ENCODE data around the gene TOMM5. TPM values are rescaled to one million over a fixed set of nuclear protein-coding genes. Genes with fewer than 3 reads are reported as not detected.
"Not testable (repeated sequence)": the region's sequence is repeated elsewhere in the genome, so short reads cannot be mapped to it uniquely, and the experiment has no call there.

Gene TOMM5
- total RNA-seq, 2 donors from 2014 or later, result 93.0 to 136 TPM

DNA sequence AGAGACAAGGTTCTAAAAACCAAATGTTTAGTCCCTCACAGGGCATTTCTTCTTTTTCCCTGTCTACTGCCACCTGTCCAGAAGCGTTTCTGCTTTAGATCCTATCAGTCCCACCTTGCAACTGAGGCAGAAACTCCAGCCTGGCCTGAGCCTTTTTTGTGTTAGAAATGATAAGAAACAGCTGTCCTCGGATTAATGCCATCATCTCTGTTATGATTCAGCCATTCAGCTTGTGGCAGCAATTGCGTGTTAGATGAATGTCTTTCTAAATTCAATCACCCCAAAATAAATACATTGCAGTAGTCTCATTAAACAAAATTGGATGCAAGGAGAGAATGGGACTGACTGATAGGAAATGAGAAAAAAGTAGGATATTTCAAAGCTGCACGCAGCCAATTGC, 30.1 kb upstream of the TOMM5 start:
- Mint-ChIP-seq H3K4me1 (ENCODE audit: low read depth in 2 of 2) (no peaks in the 10 kb centered on the region), H3K27ac (no peak overlapping the region), H3K27me3 (peaks cover 10% of the 10 kb centered on the region in 2 donors), H3K9me3 (no peaks in the 10 kb centered on the region), H3K4me3 (no peak overlapping the region), H3K36me3 (no peaks in the 10 kb centered on the region)
- DNase-seq (ENCODE audit: low spot score), result no peak
- ATAC-seq, result no peak

DNA sequence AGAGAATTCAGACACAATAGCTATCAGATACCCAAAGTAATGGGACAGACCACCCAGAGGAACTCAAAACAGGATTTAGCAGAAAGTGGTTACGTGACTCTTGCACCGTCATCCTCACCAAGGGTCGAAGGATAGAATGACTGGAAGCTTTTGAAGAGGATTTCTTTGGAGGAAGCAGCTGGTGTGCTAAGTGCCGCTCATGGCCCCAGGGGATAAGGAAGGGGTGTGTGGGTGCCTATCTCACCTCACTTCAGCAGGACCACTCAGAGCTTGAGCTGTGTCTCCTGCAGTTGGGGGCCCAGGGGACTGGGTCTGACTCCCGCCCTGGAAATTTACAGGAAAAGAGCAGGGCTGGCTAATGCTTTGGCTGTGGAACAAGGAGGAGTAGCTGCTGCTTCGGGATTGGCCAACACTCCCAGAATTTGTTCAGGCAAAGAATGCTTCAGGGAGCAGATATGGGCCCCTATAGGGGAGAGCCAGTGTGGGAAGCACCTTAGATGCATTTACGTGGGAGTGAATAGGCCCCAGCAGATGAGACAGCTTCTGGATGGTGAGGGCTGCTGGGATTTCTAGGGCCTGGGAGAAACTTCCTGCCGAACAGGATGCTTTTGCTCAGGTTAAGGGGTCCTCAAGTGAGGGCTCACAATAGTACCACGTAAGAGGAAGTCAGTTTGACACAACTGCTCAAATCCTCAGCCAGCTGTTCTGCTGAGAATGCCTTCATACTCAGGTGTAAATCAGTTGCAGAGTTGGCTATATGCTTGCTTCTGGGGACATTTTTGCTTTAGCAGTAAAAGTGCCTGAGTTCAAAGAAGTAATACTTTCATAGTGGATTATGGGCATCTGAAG, 29.1 kb upstream of the TOMM5 start:
- Mint-ChIP-seq H3K4me3 (no peak overlapping the region), H3K27ac (no peak overlapping the region), H3K27me3 (peaks cover 7 to 10% of the 10 kb centered on the region in 2 donors), H3K36me3 (no peaks in the 10 kb centered on the region), H3K9me3 (no peaks in the 10 kb centered on the region), H3K4me1 (ENCODE audit: low read depth in 2 of 2) (no peaks in the 10 kb centered on the region)
- ATAC-seq (peak in 1 of 2 donors; percentile 28), DNase-seq (ENCODE audit: low spot score) (no peak)

DNA sequence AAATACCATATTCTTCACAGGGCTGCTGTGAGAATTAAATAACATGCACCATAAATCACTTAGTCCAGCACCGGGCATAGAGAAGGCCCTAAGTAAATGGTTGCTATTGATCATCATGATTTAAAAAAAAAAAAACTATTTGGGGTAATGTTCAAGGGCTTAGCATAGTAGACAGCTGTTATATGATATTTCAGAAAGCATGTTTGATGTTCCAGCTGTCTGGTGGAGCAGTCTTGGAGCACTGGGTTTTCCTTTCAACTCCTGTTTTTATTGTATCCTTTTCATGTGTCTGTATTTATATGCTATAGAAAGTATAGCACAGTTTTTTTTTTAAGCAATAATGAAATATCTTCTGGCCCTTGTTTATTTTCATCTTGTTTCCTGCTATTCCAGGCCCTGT, 28.0 kb upstream of the TOMM5 start:
- Mint-ChIP-seq H3K9me3 (no peaks in the 10 kb centered on the region), H3K27me3 (peaks cover 7 to 10% of the 10 kb centered on the region in 2 donors), H3K4me1 (ENCODE audit: low read depth in 2 of 2) (no peaks in the 10 kb centered on the region), H3K27ac (no peak overlapping the region), H3K4me3 (no peak overlapping the region), H3K36me3 (no peaks in the 10 kb centered on the region)
- ATAC-seq (no peak), DNase-seq (ENCODE audit: low spot score) (no peak)

DNA sequence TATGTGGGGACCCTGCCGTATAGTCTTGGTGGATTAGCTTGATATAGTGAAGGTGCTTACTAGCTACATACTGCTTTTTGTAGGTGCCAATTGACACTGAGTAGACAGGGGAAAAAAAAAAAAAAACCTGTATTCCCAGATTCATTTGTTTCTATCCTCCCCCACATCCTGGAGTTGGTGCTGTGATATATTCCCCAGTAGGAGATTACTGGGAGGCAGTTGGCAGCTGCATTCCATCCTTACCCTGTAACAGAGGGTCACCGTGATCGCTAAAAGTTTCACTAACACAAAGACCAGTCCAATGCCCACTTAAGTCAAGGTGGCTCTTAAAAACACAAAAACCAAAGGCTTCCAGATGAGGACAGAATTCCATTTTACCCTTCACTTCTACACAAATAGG, 27.4 kb upstream of the TOMM5 start:
- H3K27me3 Mint-ChIP-seq, result peaks cover 7 to 10% of the 10 kb centered on the region in 2 donors
- no peak overlapping the region for H3K27ac Mint-ChIP-seq
- DNase-seq (ENCODE audit: low spot score) (no peak), ATAC-seq (no peak)
- H3K36me3 Mint-ChIP-seq, result no peaks in the 10 kb centered on the region
- H3K9me3 Mint-ChIP-seq, result no peaks in the 10 kb centered on the region
- no peaks in the 10 kb centered on the region for H3K4me1 Mint-ChIP-seq (ENCODE audit: low read depth in 2 of 2)
- H3K4me3 Mint-ChIP-seq, result no peak overlapping the region

DNA sequence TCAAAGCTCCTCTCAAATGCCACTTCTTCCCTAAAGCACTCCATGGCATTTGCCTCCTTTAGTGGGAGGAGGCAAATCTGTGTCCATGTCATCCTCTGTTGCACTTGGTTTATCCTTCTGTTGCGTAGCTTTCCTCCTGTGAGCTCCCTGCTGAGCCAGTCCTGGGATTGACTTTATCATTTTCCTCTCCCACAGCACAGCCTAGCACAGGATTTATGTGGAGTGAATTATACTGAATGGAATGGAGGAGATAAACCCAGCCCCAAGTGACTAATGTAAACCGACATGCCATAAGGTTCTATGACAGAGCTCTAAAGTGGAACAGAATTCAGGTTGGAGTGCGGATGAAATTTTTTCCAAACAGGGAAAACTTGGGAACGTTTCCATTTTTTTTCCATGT, 26.4 kb upstream of the TOMM5 start:
- Mint-ChIP-seq H3K27me3 (peaks cover 10 to 15% of the 10 kb centered on the region in 2 donors), H3K36me3 (no peaks in the 10 kb centered on the region), H3K4me1 (ENCODE audit: low read depth in 2 of 2) (no peaks in the 10 kb centered on the region), H3K27ac (no peak overlapping the region), H3K9me3 (no peaks in the 10 kb centered on the region), H3K4me3 (no peak overlapping the region)
- ATAC-seq (no peak), DNase-seq (ENCODE audit: low spot score) (no peak)

DNA sequence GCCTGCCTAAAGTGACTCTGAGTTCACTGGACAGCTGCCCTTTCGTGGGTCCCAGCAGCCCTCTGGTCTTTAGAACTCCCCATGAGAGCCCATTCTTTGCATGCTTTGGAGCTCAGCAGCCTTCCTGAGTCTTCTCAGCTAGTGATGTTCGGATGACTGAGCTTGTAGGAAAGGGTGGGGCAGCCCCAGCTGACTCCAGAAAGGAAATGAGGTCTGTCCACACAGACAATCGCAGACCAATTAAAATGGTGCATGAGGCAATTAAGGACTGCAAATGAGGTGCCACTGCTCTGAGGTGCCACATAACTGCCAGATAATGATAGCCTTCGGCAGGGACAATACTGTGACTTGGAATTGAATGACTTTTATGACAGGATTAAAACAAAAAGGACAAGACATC, 25.4 kb upstream of the TOMM5 start:
- H3K9me3 Mint-ChIP-seq, result no peaks in the 10 kb centered on the region
- H3K27ac Mint-ChIP-seq, result no peak overlapping the region
- H3K4me3 Mint-ChIP-seq, result no peak overlapping the region
- ATAC-seq (no peak), DNase-seq (ENCODE audit: low spot score) (no peak)
- no peaks in the 10 kb centered on the region for H3K4me1 Mint-ChIP-seq (ENCODE audit: low read depth in 2 of 2)
- no peaks in the 10 kb centered on the region for H3K36me3 Mint-ChIP-seq
- H3K27me3 Mint-ChIP-seq, result peaks cover 8 to 17% of the 10 kb centered on the region in 2 donors

DNA sequence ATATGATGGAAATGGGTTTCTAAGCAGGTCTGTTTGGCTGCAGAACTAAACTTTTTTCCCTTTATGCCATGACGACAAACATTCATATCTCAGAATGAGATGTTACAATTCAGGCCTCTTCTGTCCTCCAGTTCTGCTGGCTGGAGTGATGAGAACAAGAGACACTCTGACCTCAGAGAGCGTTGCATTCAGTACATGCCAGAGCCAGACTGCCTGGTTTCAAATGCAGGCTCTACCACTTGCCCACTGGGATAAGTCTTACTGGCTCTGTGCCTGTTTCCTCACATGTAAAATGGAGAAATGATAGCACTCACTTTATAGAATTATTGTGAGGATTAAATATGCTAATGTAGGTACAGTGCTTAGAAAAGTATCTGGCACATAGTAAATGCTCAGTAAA, 24.8 kb upstream of the TOMM5 start:
- no peak overlapping the region for H3K27ac Mint-ChIP-seq
- no peak for DNase-seq (ENCODE audit: low spot score)
- H3K36me3 Mint-ChIP-seq, result no peaks in the 10 kb centered on the region
- H3K4me3 Mint-ChIP-seq, result no peak overlapping the region
- no peaks in the 10 kb centered on the region for H3K9me3 Mint-ChIP-seq
- peaks cover 10 to 17% of the 10 kb centered on the region in 2 donors for H3K27me3 Mint-ChIP-seq
- H3K4me1 Mint-ChIP-seq (ENCODE audit: low read depth in 2 of 2), result no peaks in the 10 kb centered on the region
- no peak for ATAC-seq

DNA sequence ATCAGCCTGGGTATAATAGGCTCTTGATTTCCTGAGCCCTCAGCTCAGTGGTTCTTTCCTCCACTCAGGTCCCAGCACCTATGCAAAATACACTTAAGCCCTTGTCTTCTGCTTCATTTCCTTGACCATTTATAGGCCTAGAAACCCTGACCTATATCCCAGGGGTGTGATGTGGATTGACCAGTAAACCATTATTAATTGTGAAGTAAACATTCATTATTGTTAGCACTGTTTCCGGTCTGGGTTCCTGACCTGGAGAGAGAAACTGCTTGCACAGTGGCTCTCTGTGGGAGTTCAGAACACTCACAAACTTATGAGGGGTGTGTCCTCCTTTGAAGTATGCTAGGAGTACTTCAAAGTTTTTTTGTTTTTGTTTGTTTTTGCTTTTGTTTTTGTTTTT, 19.6 kb upstream of the TOMM5 start:
- no peak for ATAC-seq
- no peak overlapping the region for H3K27ac Mint-ChIP-seq
- no peaks in the 10 kb centered on the region for H3K9me3 Mint-ChIP-seq

DNA sequence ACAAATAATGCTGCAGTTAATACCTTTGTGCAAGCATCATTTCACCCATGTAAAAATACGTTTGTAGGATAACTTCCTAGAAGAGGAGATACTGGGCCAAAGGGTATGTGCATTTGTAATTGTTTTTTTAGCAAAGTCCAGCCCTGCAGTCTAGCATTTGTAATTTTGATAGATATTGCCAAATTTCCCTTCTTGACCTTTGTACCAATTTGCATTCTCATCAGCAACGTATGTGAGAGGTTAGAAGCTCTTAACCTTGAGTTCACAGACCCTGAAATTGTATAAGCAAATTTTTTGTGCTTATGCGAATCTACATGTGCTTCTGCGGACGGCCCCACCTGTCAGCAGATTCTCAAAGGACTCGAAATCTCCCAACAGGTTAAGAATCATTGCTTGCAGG, 18.6 kb upstream of the TOMM5 start:
- Mint-ChIP-seq H3K9me3 (no peaks in the 10 kb centered on the region), H3K4me3 (no peak overlapping the region)
- no peak for ATAC-seq

More for the DNA sequence above, 19.6 kb upstream of the TOMM5 start:
- peaks cover 20 to 34% of the 10 kb centered on the region in 2 donors for H3K27me3 Mint-ChIP-seq
- no peaks in the 10 kb centered on the region for H3K4me1 Mint-ChIP-seq (ENCODE audit: low read depth in 2 of 2)
- H3K36me3 Mint-ChIP-seq, result no peaks in the 10 kb centered on the region
- no peak for DNase-seq (ENCODE audit: low spot score)
- H3K4me3 Mint-ChIP-seq, result no peak overlapping the region

DNA sequence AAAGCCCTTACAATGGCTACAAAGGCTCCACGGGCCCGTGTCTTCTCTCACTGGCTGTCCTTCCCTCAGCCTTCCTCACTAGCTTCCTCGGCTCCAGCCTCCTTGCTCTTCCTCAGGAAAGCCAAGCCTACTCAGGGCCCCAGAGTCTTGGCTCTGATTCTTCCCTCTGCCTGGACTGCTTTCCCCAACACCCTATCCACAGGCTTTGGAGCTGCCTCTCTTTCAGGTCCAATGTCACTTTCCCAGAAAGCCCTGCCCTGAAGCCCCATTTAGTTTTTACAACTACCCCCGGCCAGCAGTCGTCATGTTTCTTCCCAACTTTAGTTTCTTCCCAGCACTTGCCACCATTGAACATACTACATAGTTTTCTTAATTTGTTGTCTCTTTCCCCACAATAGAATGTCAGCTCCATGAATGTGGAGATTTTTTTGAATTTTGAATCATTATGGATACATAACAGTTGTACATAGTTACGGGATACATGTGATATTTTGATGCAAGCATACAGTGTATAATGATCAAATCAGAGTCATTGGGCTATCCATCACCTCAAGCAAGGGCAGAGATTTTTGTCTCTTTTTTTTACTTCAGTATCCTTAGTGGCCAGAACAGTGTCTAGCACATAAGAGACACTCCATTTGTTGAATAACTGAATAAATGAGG, 17.5 kb upstream of the TOMM5 start:
- DNase-seq (ENCODE audit: low spot score) (no peak), ATAC-seq (no peak)
- no peak overlapping the region for H3K27ac Mint-ChIP-seq
- H3K9me3 Mint-ChIP-seq, result no peaks in the 10 kb centered on the region
- H3K4me3 Mint-ChIP-seq, result no peak overlapping the region
- peaks cover 25 to 34% of the 10 kb centered on the region in 2 donors for H3K27me3 Mint-ChIP-seq
- H3K4me1 Mint-ChIP-seq (ENCODE audit: low read depth in 2 of 2), result no peaks in the 10 kb centered on the region
- H3K36me3 Mint-ChIP-seq, result no peaks in the 10 kb centered on the region

More for the DNA sequence above, 18.6 kb upstream of the TOMM5 start:
- H3K36me3 Mint-ChIP-seq, result no peaks in the 10 kb centered on the region
- DNase-seq (ENCODE audit: low spot score), result no peak
- no peak overlapping the region for H3K27ac Mint-ChIP-seq
- H3K27me3 Mint-ChIP-seq, result peaks cover 23 to 34% of the 10 kb centered on the region in 2 donors
- no peaks in the 10 kb centered on the region for H3K4me1 Mint-ChIP-seq (ENCODE audit: low read depth in 2 of 2)

DNA sequence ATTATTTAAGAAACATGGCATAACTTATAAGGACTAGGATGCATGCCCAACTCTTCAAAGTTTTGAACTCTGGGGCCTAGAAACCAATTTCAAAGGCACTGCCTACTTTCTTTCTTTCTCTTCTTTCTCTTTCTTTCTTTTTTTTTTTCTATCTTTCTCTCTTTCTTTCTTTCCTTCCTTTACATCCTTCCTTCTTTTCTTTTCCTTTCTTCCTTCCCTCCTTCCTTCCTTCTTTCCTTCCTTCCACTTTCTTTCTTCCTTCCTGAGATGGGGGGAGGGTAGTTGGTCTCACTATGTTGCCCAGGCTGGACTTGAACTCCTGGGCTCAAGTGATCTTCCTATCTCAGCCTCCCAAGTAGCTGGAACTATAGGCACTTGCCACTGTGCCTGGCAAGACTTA, 15.9 kb upstream of the TOMM5 start:
- Mint-ChIP-seq H3K27ac (no peak overlapping the region), H3K9me3 (no peaks in the 10 kb centered on the region), H3K27me3 (peaks cover 29% of the 10 kb centered on the region in 2 donors), H3K4me1 (ENCODE audit: low read depth in 2 of 2) (no peaks in the 10 kb centered on the region), H3K36me3 (no peaks in the 10 kb centered on the region), H3K4me3 (no peak overlapping the region)
- DNase-seq (ENCODE audit: low spot score) (no peak), ATAC-seq (no peak)

DNA sequence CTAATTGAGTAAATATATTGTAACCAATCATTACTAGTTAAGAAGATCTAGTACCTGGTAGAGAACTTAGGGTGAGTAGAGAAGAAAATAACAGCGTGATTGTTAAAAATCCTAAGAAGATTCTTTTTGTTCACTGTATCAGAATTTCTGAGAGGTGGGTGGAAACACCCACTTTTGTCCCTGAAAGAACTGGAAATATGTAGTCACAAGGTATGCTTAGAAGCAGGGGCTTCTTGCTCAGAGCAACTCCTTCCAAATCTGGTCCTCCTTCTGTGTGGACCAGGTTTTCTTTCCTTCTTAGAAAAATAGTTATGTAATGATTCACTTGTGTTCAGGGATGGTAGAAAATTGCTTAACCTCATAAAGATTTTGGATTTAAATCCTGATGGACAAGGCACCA, 11.9 kb upstream of the TOMM5 start:
- ATAC-seq (no peak), DNase-seq (ENCODE audit: low spot score) (no peak)
- Mint-ChIP-seq H3K27ac (no peak overlapping the region), H3K27me3 (peaks cover 36 to 47% of the 10 kb centered on the region in 2 donors), H3K4me3 (no peak overlapping the region), H3K4me1 (ENCODE audit: low read depth in 2 of 2) (no peaks in the 10 kb centered on the region), H3K9me3 (no peaks in the 10 kb centered on the region), H3K36me3 (no peaks in the 10 kb centered on the region)

DNA sequence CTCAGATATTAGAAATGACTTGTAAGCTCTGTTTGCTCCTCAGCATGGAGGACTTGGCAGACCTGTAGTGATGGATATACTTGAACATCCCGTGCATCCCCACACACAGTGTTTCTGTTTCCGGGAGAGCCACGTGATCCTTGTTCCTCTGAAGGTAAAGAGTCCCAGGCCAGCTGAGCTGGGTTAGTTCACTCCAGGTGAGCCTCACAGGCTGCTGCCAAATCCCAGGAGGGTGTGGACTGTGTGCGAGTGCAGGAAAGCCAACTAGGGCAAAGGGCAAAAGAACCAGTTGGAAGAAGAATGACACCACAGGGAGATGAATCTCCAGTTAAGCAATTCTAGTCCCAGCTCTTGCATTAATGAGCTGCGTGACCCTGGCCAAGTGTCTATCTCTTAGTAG, 10.4 kb upstream of the TOMM5 start:
- H3K27ac Mint-ChIP-seq, result no peak overlapping the region
- peaks cover 35 to 38% of the 10 kb centered on the region in 2 donors for H3K27me3 Mint-ChIP-seq
- no peaks in the 10 kb centered on the region for H3K4me1 Mint-ChIP-seq (ENCODE audit: low read depth in 2 of 2)
- no peaks in the 10 kb centered on the region for H3K9me3 Mint-ChIP-seq
- no peak for DNase-seq (ENCODE audit: low spot score)
- no peak overlapping the region for H3K4me3 Mint-ChIP-seq
- ATAC-seq, result no peak
- no peaks in the 10 kb centered on the region for H3K36me3 Mint-ChIP-seq

DNA sequence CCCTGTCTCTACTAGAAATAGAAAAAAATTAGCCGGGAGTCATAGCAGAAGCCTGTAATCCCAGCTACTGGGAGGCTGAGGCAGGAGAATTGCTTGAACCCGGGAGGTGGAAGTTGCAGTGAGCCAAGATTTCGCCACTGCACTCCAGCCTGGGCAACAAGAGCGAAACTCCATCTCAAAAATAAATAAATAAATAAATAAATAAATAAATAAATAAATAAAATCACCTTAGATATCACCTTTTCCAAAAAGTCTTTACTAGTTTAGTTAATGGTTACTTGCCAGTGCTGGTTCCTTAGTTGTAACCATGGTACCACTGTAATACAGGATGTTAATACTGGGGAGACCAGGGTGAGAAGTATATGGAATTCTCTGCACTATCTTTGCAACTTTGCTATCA, 9.7 kb upstream of the TOMM5 start:
- not testable (repeated sequence) for H3K27ac Mint-ChIP-seq; ATAC-seq; H3K36me3 Mint-ChIP-seq; H3K9me3 Mint-ChIP-seq; H3K4me1 Mint-ChIP-seq (ENCODE audit: low read depth in 2 of 2); DNase-seq (ENCODE audit: low spot score); H3K4me3 Mint-ChIP-seq
- H3K27me3 Mint-ChIP-seq, result peaks cover 32 to 33% of the 10 kb centered on the region in 2 donors
